AG10803 (cell line): ENCODE measurements around the gene LTF.
A peak's percentile ranks its signal among the peaks of the same experiment; 100 is the strongest.

Source experiments
- DNase-seq: peaks from one replicate; pipeline ENCODE4 v3.0.0; 2010; ENCODE audit warnings: low read depth
- H3K4me3 ChIP-seq: 2 replicates; pipeline ENCODE4 v1.5.1; 2011; ENCODE audit warnings: mild to moderate bottlenecking, low read length, control low read depth
- TF ChIP-seq, protein P1 (sequence below): conservative IDR thresholded peaks from 2 replicates; pipeline ENCODE4 v1.5.1; 2011; ENCODE audit warnings: mild to moderate bottlenecking, low read length, control low read depth, inconsistent platforms

The LTF gene

DNA sequence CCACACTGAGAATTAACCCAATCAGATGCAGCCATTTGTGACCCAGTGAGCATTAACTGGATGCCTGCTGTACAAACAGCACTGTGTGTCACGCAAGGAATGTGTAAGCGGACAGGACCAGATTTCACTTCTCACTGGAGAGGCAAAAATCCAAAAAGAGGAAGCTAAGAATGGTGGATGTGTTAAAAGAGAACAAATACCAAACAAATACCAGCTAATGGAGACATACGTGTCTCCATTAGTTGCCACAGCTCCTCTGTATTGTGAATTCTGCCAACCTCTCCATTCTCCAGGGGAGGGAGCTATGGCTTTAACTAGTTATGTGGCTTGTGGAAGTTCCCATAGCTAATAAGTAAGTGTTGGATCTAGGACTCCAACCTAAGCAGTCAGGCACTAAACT lies 2.6 kb downstream of the LTF start:
- TF ChIP-seq, protein P1, sequence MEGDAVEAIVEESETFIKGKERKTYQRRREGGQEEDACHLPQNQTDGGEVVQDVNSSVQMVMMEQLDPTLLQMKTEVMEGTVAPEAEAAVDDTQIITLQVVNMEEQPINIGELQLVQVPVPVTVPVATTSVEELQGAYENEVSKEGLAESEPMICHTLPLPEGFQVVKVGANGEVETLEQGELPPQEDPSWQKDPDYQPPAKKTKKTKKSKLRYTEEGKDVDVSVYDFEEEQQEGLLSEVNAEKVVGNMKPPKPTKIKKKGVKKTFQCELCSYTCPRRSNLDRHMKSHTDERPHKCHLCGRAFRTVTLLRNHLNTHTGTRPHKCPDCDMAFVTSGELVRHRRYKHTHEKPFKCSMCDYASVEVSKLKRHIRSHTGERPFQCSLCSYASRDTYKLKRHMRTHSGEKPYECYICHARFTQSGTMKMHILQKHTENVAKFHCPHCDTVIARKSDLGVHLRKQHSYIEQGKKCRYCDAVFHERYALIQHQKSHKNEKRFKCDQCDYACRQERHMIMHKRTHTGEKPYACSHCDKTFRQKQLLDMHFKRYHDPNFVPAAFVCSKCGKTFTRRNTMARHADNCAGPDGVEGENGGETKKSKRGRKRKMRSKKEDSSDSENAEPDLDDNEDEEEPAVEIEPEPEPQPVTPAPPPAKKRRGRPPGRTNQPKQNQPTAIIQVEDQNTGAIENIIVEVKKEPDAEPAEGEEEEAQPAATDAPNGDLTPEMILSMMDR, result peak; percentile 45
- no peak overlapping the region for H3K4me3 ChIP-seq
- peak; percentile 33 for DNase-seq

DNA sequence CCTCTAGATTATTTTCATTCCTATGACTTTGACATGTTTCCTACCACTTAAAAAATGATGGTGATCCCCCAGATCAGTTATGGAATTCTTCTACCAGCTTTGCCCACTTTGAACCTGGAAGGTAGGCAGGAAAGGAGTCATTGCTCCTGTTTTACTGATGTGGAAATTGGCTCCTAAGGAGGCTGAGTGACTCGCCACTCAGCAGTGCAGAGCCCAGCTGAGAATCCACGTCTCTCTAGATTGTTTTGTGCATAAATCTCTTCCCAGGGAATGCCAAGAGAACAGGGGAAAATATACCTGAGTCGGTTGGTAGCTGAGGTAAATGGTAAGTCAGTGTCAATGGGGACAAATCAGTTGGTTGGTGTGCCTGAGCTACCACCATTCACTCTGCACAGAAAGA lies 4.7 kb downstream of the LTF start:
- TF ChIP-seq, protein P1, result no peak
- DNase-seq, result no peak
- no peak overlapping the region for H3K4me3 ChIP-seq

DNA sequence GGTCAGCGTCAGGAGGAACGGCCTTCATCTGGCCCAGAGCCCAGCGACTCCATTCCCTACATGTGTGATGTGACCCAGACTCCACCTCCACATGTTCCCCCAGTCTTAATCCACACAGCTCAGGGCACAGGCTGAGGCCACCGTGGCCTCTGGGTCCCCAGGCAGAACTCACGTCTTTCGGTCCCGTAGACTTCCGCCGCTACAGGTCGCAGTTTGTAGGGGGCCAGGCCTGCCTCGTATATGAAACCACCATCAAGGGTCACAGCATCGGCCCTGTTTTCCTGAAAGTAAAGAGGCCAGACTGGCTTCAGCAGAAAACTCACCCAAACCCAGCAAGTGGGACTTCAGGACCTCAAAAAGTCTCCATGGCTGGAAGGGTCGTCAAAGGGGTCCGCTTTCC lies 8.6 kb downstream of the LTF start:
- H3K4me3 ChIP-seq, result no peak overlapping the region
- TF ChIP-seq, protein P1, result no peak
- no peak for DNase-seq

DNA sequence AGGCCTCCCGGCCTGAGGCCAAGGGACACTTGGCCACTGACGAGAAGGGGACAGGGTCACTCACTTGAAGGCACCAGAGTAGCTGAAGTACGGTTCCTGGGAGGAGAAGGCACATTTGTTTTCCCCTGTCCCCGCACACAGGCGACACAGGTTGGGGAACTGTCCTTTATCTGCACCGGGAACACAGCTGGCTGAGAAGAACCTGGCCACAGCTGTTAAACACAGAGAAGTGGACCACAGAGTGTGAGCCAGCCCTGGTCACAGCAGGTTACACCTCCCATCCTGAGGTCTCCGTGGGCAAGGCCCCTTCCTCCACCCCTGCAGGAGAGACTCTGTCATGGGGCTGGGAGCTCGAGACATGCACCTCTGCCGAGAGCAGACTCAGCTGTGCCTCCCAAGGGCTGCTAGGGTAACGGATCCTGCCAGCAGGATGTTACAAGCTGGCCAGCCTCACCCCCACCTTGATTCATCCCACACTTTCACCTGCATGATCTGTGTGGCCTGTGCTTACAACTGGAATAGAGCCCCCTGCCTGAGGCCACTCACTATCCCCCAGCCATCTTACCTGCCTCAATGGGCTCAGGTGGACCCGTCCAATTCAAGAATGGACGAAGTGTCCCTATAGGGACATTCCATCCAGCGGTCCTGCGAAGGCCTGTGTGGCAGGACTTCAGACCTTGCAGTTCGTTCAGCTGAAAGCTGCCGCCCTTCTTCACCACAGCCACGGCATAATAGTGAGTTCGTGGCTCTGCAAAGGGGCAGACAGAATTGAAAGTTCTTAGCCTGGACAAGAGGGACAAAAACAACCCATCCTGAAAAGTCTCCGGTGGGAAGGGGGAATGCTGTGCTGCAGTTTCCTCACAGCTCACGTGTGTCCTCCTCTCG lies 9.2 kb downstream of the LTF start:
- DNase-seq, result no peak
- H3K4me3 ChIP-seq, result no peak overlapping the region
- TF ChIP-seq, protein P1, result no peak

DNA sequence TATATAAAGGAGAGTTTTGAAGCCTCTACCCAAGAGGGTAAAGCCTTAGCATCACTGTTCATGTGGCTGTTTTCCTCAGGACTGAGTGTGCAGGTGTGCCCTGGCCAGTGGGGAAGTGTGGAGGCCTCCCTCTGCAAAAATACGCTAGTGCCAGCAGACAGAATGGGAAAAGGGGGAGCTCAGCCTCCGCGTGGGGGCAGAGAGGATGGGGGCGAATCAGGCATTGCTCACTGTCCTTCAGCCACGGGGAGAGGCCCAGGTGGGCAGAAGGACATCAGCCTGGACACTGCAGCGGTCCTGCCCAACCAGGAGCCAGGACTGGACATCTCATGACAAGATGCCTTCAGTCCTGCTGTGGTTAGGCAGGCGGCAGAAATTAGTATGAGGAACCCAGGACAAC lies 10.1 kb downstream of the LTF start:
- no peak for DNase-seq
- no peak overlapping the region for H3K4me3 ChIP-seq
- TF ChIP-seq, protein P1, result no peak

DNA sequence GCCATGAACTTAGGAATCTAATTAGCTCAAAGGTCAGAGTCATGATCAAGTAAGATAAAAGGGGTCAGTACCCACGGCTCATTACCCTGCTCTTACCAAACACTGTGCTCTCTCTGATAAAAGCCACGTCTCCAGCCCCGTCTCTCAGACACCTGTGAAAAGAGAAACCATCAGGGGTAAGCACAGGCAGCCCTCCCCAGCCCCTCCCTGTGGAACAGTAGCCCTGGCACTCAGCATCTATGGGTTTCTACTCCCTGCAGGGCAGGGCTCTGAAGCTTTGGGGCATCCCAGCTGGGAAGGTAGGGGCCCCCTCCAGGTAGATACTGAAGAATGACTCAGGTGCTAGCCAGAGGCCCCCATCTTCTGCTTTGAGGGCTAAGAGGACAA lies 10.5 kb downstream of the LTF start:
- no peak for DNase-seq
- H3K4me3 ChIP-seq, result no peak overlapping the region
- TF ChIP-seq, protein P1, result no peak

DNA sequence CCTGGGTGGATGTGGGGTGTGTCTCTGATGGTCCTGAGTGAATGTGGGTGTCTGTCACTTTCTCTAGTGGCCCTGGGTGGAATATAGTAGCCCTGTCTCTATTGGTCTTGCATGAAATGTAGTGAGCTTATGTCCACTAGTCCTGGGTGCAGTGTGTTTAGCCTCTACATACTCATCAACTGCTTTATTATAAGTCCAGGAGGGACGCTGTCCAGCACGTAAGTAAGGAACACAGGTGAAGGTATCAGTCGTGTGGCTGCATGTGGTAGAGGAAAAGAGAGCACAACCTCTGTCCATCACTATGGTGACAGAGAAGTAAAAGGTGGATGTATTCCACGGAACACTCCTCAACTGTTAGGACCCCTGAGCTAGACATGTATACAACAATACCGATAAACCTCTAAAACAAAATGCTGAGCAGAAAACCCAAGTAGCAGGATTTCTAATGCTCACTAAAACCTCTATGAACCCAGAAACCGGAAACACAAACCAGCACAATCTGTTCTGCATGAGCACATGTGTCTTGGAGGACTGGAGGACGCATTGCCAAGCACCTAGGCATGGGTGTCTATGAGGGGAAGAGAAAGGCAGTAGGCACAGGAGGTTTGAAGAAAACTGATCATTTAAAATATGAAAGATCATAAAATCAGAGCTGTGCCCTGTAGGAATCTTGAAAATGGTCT lies 11.0 kb downstream of the LTF start:
- no peak overlapping the region for H3K4me3 ChIP-seq
- TF ChIP-seq, protein P1, result no peak
- DNase-seq, result no peak
